OCI-M1 (cell line): ENCODE results near the gene FECH.
"Not testable (repeated sequence)": the region's sequence is repeated elsewhere in the genome, so short reads cannot be mapped to it uniquely, and the experiment has no call there.

ENCODE experiments used
- DNase-seq: peaks from one replicate; lab custom pipeline; 2025; lab: John Stamatoyannopoulos, UW

Gene FECH

GRCh38 chr18:57527556-57528229 lies 58.8 kb downstream of the FECH start:
- DNase-seq, result peak; percentile 48

GRCh38 chr18:57523171-57523956 lies 63.1 kb downstream of the FECH start:
- DNase-seq, result peak; percentile 94

DNA sequence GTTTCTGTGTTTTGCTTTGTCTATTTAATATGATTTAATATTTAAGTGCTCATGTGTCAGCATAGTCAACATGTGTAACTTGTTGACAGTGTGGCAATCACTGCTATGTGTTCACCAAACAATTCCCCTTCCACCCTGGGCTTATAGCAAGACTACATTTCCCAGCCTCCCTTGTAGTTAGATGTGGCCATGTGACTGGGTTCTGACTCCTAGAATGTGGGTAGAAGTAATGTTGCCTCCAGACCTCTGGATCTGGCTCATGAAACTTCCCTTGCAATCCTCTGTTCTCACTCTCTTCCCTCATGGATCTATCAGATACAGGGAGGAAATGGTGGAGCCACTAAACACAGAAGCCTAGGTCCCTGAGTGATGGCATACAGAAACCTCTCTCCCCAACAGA lies 64.2 kb downstream of the FECH start:
- DNase-seq, result not testable (repeated sequence)

GRCh38 chr18:57519668-57520424 lies 66.7 kb downstream of the FECH start:
- no peak for DNase-seq

- no peak for DNase-seq
Measured at GRCh38 chr18:57518533-57518932, 68.0 kb downstream of the FECH start.

DNA sequence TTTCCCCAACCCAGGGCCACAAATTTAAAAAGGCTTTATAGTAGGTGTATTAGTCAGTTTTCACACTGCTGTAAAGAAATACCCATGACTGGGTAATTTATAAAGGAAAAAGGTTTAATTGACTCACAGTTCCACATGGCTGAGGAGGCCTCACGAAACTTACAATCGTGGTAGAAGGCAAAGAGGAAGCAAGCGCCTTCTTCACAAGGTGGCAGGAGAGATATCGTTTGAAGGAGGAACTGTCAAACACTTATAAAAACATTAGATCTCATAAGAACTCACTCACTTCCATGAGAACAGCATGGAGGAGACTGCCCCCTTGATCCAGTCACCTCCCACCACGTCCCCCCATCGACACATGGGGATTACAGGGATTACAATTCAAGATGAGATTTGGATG lies 70.4 kb downstream of the FECH start:
- DNase-seq, result peak; percentile 92

DNA sequence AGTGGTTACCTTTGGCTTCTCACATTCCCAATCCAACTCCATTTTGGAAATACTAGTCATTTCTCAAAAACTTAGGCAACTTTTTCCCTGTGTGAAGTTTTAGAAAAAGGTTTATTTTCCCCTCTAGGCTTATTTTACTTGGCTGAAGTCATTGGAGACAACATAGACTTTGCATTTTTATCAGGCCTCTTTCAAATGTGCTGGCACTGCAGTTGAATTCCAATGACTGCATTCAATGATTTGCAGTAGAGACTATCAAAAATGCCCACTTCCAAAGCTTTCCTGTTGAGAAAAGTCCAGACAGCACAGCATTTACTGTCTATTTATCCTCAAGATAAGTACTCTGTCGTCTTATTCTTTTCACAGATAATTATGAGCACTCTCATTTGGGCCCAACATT lies 81.3 kb downstream of the FECH start:
- no peak for DNase-seq

DNA sequence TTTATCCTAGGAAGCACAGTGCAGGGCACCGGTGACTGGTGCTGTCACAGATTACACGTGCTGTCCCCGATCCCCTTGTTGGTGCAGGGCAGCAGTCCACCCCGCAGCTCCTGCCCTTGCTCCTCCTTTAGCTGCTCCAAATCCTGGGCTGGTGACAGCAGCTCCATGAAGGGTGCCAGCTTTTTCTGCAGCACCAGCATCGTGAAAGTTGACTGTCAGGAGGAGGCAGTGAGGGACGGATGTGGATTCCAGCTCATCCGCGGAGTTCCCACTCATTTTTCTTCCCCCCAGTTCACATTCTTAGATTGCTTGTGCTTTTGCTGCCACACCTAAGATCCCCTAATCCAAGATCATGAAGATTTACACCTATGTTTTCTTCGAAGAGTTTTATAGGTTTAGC lies 83.9 kb downstream of the FECH start:
- DNase-seq, result no peak

- DNase-seq, result no peak
Measured at GRCh38 chr18:57498682-57499256, 87.7 kb downstream of the FECH start.
